ENCODE results near the gene EFCC1. TPM values are rescaled to one million over a fixed set of nuclear protein-coding genes. Genes with fewer than 3 reads are reported as not detected.

EFCC1 gene
- total RNA-seq, 1 experiment from 2014 or later = 1.0 TPM

- RAD21 ChIA-PET (ENCODE audit: low non-redundant PET in 1 of 2, low total read pairs in 2 of 2, uncharacterized antibody in 2 of 2, unreplicated experiment in 2 of 2) = no interaction called here
- intact Hi-C loops (cut with micrococcal nuclease) = no loop called here
- ATAC-seq (no peak), DNase-seq (ENCODE audit: low read depth, low spot score) (no peak)
- H3K27ac ChIP-seq (ENCODE audit: low read depth, low read length) = no peak overlapping the region
- no peaks in the 10 kb centered on the region for H4K20me1 ChIP-seq (ENCODE audit: insufficient read depth)
- POLR2A ChIA-PET = no interaction called here
- no peak overlapping the region for H3K9ac ChIP-seq (ENCODE audit: low read length)
- H3K4me2 ChIP-seq (ENCODE audit: low read length) = no peak overlapping the region
- no peaks in the 10 kb centered on the region for H3K79me2 ChIP-seq (ENCODE audit: insufficient read depth, low read length)
- CTCF ChIA-PET = no interaction called here
- no peak for TF ChIP-seq ZNF274 (IDR thresholded peaks at IDR 0.05; ENCODE audit: low read depth, low read length)
- TF ChIP-seq SIN3A (IDR thresholded peaks at IDR 0.05; ENCODE audit: low read depth) = no peak
- no peak for TF ChIP-seq SP1 (IDR thresholded peaks at IDR 0.05; ENCODE audit: low read depth)
- TF ChIP-seq ELF1 (IDR thresholded peaks at IDR 0.05; ENCODE audit: borderline replicate concordance, low read depth) = no peak
- TF ChIP-seq SRF (IDR thresholded peaks at IDR 0.05; ENCODE audit: low read depth) = no peak
- TF ChIP-seq ZBTB33 (IDR thresholded peaks at IDR 0.05; ENCODE audit: extremely low read depth, insufficient replicate concordance, low read length) = no peak
- no peak for TF ChIP-seq EZH2 (IDR thresholded peaks at IDR 0.05)
- no peak for TF ChIP-seq CEBPB (IDR thresholded peaks at IDR 0.05; ENCODE audit: low read depth)
- no peak for TF ChIP-seq CBX3 (IDR thresholded peaks at IDR 0.05; ENCODE audit: low read depth)
- no peaks in the 10 kb centered on the region for H3K9me2 ChIP-seq (ENCODE audit: insufficient read depth)
- H3K27me3 ChIP-seq (ENCODE audit: insufficient read depth, low read length) = no peaks in the 10 kb centered on the region
- no peak overlapping the region for H3K4me3 ChIP-seq (replicated peaks in 1 of 2; ENCODE audit: low read depth in 1 of 2, low read length in 2 of 2)
- BruUV-seq (replicated peaks) = no TSS peak
- no peaks in the 10 kb centered on the region for H3K36me3 ChIP-seq (ENCODE audit: control insufficient read depth in 1 of 2, insufficient read depth in 2 of 2, low read length in 2 of 2)
- H3K9me3 ChIP-seq (ENCODE audit: control insufficient read depth in 1 of 2, insufficient read depth in 1 of 2, low read depth in 1 of 2, low read length in 2 of 2) = no peaks in the 10 kb centered on the region
- no peaks in the 10 kb centered on the region for H3K4me1 ChIP-seq (ENCODE audit: control insufficient read depth in 1 of 2, insufficient read depth in 2 of 2, low read length in 2 of 2)
- no peak overlapping the region for H2AFZ ChIP-seq (ENCODE audit: low read depth, low read length, poor library complexity, severe bottlenecking)
Measured at GRCh38 chr3:128983293-128984069, 17.6 kb upstream of the EFCC1 start.
